ENCODE results near the gene RPRD2.

DNA sequence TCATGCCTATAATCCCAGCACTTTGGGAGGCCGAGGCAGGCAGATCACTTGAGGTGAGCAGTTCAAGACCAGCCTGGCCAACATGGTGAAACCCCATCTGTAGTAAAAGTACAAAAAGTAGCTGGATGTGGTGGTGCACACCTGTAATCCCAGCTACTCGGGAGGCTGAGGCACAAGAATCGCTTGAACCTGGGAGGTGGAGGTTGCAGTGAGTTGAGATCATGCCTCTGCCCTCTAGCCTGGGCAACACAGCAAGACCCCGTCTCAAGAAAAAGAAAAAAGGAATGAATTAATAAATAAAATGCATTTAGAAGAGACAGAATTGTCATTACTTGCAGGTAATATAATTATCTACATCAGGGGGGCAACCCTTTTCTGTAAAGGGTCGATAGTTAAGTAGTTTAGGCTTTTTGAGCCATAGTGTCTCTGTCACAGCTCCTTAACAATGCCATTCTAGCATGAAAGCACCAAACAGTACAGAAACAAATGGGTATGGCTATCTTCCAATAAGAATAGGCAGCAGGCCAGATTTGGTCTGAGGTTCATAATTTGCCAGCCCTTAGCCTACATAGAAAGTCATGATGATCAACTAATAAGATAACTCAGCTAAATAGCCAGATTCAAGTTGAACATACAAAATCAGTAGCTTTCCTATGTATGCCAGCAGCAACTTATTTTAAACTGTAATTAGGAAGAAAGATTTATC, 56.8 kb downstream of the RPRD2 start:
- TF ChIP-seq POLR2A (IDR thresholded peaks at IDR 0.05; ENCODE audit: low read depth, low read length), result no peak
- no peak for TF ChIP-seq POLR2AphosphoS5 (IDR thresholded peaks at IDR 0.05; ENCODE audit: low read depth, low read length)
- no peak for TF ChIP-seq TAF1 (IDR thresholded peaks at IDR 0.05; ENCODE audit: borderline replicate concordance, low read depth, low read length)
